ENCODE results near the gene PBOV1. TPM values are rescaled to one million over a fixed set of nuclear protein-coding genes. Genes with fewer than 3 reads are reported as not detected.
A peak's percentile ranks its signal among the peaks of the same experiment; 100 is the strongest.

Gene PBOV1
- total RNA-seq, 1 donor from 2014 or later: not detected

DNA sequence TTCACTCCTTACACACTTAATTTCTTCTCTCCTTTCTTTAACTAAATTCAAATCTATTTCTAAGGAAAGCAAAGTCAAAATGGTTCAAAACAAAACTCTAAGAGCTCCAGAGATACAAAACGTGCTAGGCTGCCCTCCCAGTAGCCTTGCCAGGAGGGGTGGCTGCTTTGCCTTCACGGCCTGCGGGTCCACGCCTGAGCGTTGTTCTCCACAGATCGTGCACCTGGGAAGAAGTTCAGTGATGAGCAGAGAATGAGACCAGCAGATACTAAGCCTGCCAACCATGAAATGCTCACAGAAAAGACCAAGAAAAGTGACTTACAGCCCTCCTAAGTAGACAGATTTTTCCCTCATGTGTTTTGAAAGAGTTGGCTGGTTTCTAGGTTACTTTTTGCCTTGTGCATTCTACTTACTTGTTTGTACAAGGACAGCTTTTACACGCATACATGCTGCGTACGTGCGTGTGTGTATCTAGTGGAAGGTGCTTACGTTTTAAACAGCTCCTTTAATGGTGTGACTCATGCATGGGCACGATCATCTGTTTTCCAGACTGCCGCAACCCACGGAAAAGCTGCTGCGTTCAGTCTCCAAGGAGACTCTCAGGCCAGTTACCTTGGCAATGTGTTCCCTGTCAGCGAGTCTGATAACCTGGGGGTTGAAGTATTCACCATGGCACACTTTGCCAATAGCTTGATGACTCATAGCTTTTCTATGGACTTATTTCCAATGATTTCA, 32.4 kb upstream of the PBOV1 start:
- peak overlapping the region; percentile 27 to 73 for H3K27ac ChIP-seq
- no peaks in the 10 kb centered on the region for H3K36me3 ChIP-seq
- no peak for TF ChIP-seq CTCF (IDR thresholded peaks at IDR 0.05)
- peak; percentile 11 to 77 for DNase-seq (ENCODE audit: low spot score in 2 of 2)
- H3K9me3 ChIP-seq: no peaks in the 10 kb centered on the region
- peak overlapping the region; percentile 9 to 46 for H3K4me3 ChIP-seq
- no peaks in the 10 kb centered on the region for H3K27me3 ChIP-seq
- no peaks in the 10 kb centered on the region for H3K4me1 ChIP-seq
- intact Hi-C loops (cut with DNase I): no loop called here

- Histone ChIP-seq H3K27me3 (no peaks in the 10 kb centered on the region), H3K36me3 (no peaks in the 10 kb centered on the region), H3K4me3 (peak overlapping the region in 1 of 2 donors; percentile 46), H3K27ac (peak overlapping the region; percentile 27 to 73), H3K4me1 (no peaks in the 10 kb centered on the region), H3K9me3 (no peaks in the 10 kb centered on the region)
- intact Hi-C loops (cut with DNase I): no loop called here
- no peak for DNase-seq (ENCODE audit: low spot score in 2 of 2)
- TF ChIP-seq CTCF (IDR thresholded peaks at IDR 0.05): no peak
Measured at GRCh38 chr6:138250053-138250452, 31.8 kb upstream of the PBOV1 start.

GRCh38 chr6:138248878-138249277, 30.6 kb upstream of the PBOV1 start:
- DNase-seq (ENCODE audit: low spot score in 2 of 2): no peak
- Histone ChIP-seq H3K4me3 (no peak overlapping the region), H3K9me3 (no peaks in the 10 kb centered on the region), H3K27me3 (no peaks in the 10 kb centered on the region), H3K4me1 (no peaks in the 10 kb centered on the region), H3K27ac (no peak overlapping the region), H3K36me3 (no peaks in the 10 kb centered on the region)
- intact Hi-C loops (cut with DNase I): no loop called here
- TF ChIP-seq CTCF (IDR thresholded peaks at IDR 0.05): no peak

- intact Hi-C loops (cut with DNase I): no loop called here
- Histone ChIP-seq H3K4me3 (no peak overlapping the region), H3K27me3 (no peaks in the 10 kb centered on the region), H3K4me1 (no peaks in the 10 kb centered on the region), H3K27ac (no peak overlapping the region), H3K9me3 (no peaks in the 10 kb centered on the region), H3K36me3 (no peaks in the 10 kb centered on the region)
- TF ChIP-seq CTCF (IDR thresholded peaks at IDR 0.05): no peak
- no peak for DNase-seq (ENCODE audit: low spot score in 2 of 2)
Measured at GRCh38 chr6:138248011-138248410, 29.7 kb upstream of the PBOV1 start.

DNA sequence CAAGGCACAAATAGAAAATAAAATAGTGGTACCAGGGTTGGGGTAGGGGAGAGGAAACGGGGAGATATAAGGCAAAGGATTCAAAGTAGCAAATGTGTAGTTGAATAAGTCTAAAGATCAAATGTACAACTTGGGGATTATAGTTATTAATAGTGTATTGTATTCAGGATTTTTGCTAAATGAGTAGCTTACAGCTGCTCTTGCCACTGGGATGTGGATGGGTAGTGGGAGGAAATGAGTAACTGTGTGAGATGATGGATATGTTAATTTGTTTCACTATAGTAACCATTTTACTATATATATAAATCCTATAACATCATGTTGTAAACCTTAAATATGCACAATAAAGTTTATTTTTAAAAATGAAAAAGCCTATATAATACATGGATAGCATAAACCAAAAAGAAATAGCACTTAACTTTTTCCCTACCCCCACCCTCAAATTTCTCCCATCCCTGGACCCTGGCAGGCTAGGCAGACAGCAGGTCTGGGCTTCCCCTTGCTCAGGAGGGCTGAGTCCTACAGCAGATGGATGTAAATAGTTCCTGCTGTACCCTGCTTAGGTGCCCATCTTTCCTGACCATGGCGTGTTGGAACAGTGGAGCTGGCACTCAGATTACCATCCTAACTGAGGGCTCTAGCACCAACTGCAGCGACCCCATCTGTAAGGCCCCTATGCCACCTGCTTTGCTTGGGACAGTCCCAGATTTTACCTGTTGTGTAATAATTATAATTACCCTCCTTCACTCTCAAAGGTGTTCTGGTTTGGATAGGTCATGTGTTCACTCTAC, 28.6 kb upstream of the PBOV1 start:
- Histone ChIP-seq H3K4me3 (no peak overlapping the region), H3K27ac (no peak overlapping the region), H3K9me3 (no peaks in the 10 kb centered on the region), H3K36me3 (no peaks in the 10 kb centered on the region), H3K4me1 (no peaks in the 10 kb centered on the region), H3K27me3 (no peaks in the 10 kb centered on the region)
- intact Hi-C loops (cut with DNase I): no loop called here
- no peak for TF ChIP-seq CTCF (IDR thresholded peaks at IDR 0.05)
- DNase-seq (ENCODE audit: low spot score in 2 of 2): no peak
